Large intestine (tissue), 3 donors: ENCODE results near the gene ABLIM2. TPM values are rescaled to one million over a fixed set of nuclear protein-coding genes. Genes with fewer than 3 reads are reported as not detected.

Experiments
- DNase-seq, 2 donors: peaks; one replicate each; pipeline versions ENCODE4 v3.0.0 to v3.0.0-alpha.2; 2013
- H3K27ac ChIP-seq: one replicate; pipeline ENCODE4 v1.5.1; 2013; ENCODE audit warnings: low read length
- H3K27me3 ChIP-seq: 2 replicates; pipeline ENCODE4 v1.6.1; 2013; ENCODE audit warnings: low read length; ENCODE audit not compliant: control insufficient read depth, insufficient read depth
- H3K36me3 ChIP-seq: 2 replicates; pipeline ENCODE4 v1.6.1; 2013; ENCODE audit warnings: low read length; ENCODE audit not compliant: control insufficient read depth, insufficient read depth
- H3K4me1 ChIP-seq: one replicate; pipeline ENCODE4 v1.6.1; 2013; ENCODE audit warnings: low read length; ENCODE audit not compliant: control insufficient read depth, insufficient read depth
- H3K4me3 ChIP-seq: one replicate; pipeline ENCODE4 v1.5.1; 2013; ENCODE audit warnings: low read length
- H3K9me3 ChIP-seq: one replicate; pipeline ENCODE4 v1.6.1; 2013; ENCODE audit warnings: mild to moderate bottlenecking, low read depth, low read length, moderate library complexity; ENCODE audit not compliant: control insufficient read depth
- WGBS: methylation state at CpG from one replicate; pipeline ENCODE4 v1.1.5; 2013; ENCODE audit warnings: low lambda C conversion rate; ENCODE audit not compliant: insufficient coverage; 5-methylcytosine and 5-hydroxymethylcytosine counted together
- polyA plus RNA-seq: library from polyadenylated mRNA; unstranded; fragments of 120-200 nt; gene quantifications from one replicate; pipeline ENCODE4 v1.2.1, GENCODE V29; 2013

Gene ABLIM2
- polyA plus RNA-seq, 1 donor = 5.9 TPM

- Histone ChIP-seq H3K27me3 (no peaks in the 10 kb centered on the region), H3K4me3 (no peak overlapping the region), H3K36me3 (no peaks in the 10 kb centered on the region), H3K4me1 (peaks cover 51% of the 10 kb centered on the region), H3K9me3 (no peaks in the 10 kb centered on the region), H3K27ac (no peak overlapping the region)
- DNase-seq = no peak
- 87% methylated on average over 4 of the region's 16 CpGs for WGBS
Measured at GRCh38 chr4:7968262-7968896, 190.2 kb downstream of the ABLIM2 start.

GRCh38 chr4:7967501-7968261 lies 190.9 kb downstream of the ABLIM2 start:
- peaks cover 50% of the 10 kb centered on the region for H3K4me1 ChIP-seq
- WGBS = no CpG with 5 or more reads among the region's 21 CpGs

GRCh38 chr4:7967063-7967440 lies 191.6 kb downstream of the ABLIM2 start:
- no peaks in the 10 kb centered on the region for H3K9me3 ChIP-seq
- no CpG with 5 or more reads among the region's 9 CpGs for WGBS
- no peak overlapping the region for H3K4me3 ChIP-seq
- no peaks in the 10 kb centered on the region for H3K36me3 ChIP-seq
- no peak for DNase-seq
- H3K4me1 ChIP-seq = peaks cover 46% of the 10 kb centered on the region
- no peaks in the 10 kb centered on the region for H3K27me3 ChIP-seq
- H3K27ac ChIP-seq = no peak overlapping the region

More at GRCh38 chr4:7967501-7968261, 190.9 kb downstream of the ABLIM2 start:
- no peak overlapping the region for H3K4me3 ChIP-seq
- no peaks in the 10 kb centered on the region for H3K9me3 ChIP-seq
- no peak overlapping the region for H3K27ac ChIP-seq
- DNase-seq = peak in 1 of 2 donors; percentile 55
- H3K36me3 ChIP-seq = no peaks in the 10 kb centered on the region
- no peaks in the 10 kb centered on the region for H3K27me3 ChIP-seq

GRCh38 chr4:7966281-7967062 lies 192.1 kb downstream of the ABLIM2 start:
- H3K4me1 ChIP-seq = peaks cover 41% of the 10 kb centered on the region
- no peak overlapping the region for H3K27ac ChIP-seq
- no peaks in the 10 kb centered on the region for H3K9me3 ChIP-seq
- DNase-seq = no peak
- WGBS = no CpG with 5 or more reads among the region's 37 CpGs
- H3K27me3 ChIP-seq = no peaks in the 10 kb centered on the region
- H3K36me3 ChIP-seq = no peaks in the 10 kb centered on the region
- H3K4me3 ChIP-seq = no peak overlapping the region

- H3K4me1 ChIP-seq = peaks cover 30% of the 10 kb centered on the region
- WGBS = no CpG with 5 or more reads among the region's 23 CpGs
- DNase-seq = no peak
- no peaks in the 10 kb centered on the region for H3K27me3 ChIP-seq
- H3K4me3 ChIP-seq = no peak overlapping the region
- H3K9me3 ChIP-seq = no peaks in the 10 kb centered on the region
- H3K36me3 ChIP-seq = no peaks in the 10 kb centered on the region
- no peak overlapping the region for H3K27ac ChIP-seq
Measured at GRCh38 chr4:7964890-7965662, 193.5 kb downstream of the ABLIM2 start.

- Histone ChIP-seq H3K4me1 (peaks cover 25% of the 10 kb centered on the region), H3K27ac (no peak overlapping the region), H3K36me3 (no peaks in the 10 kb centered on the region), H3K4me3 (no peak overlapping the region), H3K9me3 (no peaks in the 10 kb centered on the region), H3K27me3 (no peaks in the 10 kb centered on the region)
- DNase-seq = no peak
- WGBS = 90% methylated on average over 2 of the region's 5 CpGs
Measured at GRCh38 chr4:7964459-7964858, 194.2 kb downstream of the ABLIM2 start.

GRCh38 chr4:7963691-7964090 lies 194.9 kb downstream of the ABLIM2 start:
- no CpG with 5 or more reads among the region's 12 CpGs for WGBS
- no peak overlapping the region for H3K27ac ChIP-seq
- no peak for DNase-seq
- no peaks in the 10 kb centered on the region for H3K36me3 ChIP-seq
- no peaks in the 10 kb centered on the region for H3K9me3 ChIP-seq
- H3K4me1 ChIP-seq = peaks cover 18% of the 10 kb centered on the region
- no peak overlapping the region for H3K4me3 ChIP-seq
- H3K27me3 ChIP-seq = no peaks in the 10 kb centered on the region

GRCh38 chr4:7962609-7963508 lies 195.8 kb downstream of the ABLIM2 start:
- DNase-seq = no peak
- Histone ChIP-seq H3K9me3 (no peaks in the 10 kb centered on the region), H3K36me3 (no peaks in the 10 kb centered on the region), H3K4me1 (peaks cover 15% of the 10 kb centered on the region), H3K27ac (no peak overlapping the region), H3K4me3 (no peak overlapping the region), H3K27me3 (no peaks in the 10 kb centered on the region)
- no CpG with 5 or more reads among the region's 17 CpGs for WGBS

GRCh38 chr4:7960790-7961655 lies 197.6 kb downstream of the ABLIM2 start:
- H3K27me3 ChIP-seq = no peaks in the 10 kb centered on the region
- DNase-seq = no peak
- H3K36me3 ChIP-seq = no peaks in the 10 kb centered on the region
- H3K27ac ChIP-seq = peak overlapping the region; percentile 62
- H3K9me3 ChIP-seq = no peaks in the 10 kb centered on the region
- H3K4me1 ChIP-seq = peaks cover 24% of the 10 kb centered on the region
- H3K4me3 ChIP-seq = no peak overlapping the region
- no CpG with 5 or more reads among the region's 19 CpGs for WGBS
